Ishikawa (cell line): ENCODE data around the gene DYNC1H1.

Source experiments
- EP300 ChIP-seq: IDR thresholded peaks from 2 replicates; pipeline ENCODE4 v1.6.1; 2012; ENCODE audit warnings: borderline replicate concordance
- NFIC ChIP-seq: IDR thresholded peaks from 2 replicates; pipeline ENCODE4 v1.6.1; 2012
- RAD21 ChIP-seq: IDR thresholded peaks from 2 replicates; pipeline ENCODE4 v1.6.1; 2012; ENCODE audit warnings: low read depth
- TF ChIP-seq, protein P1 (sequence below): IDR thresholded peaks from 2 replicates; pipeline ENCODE4 v1.6.1; 2012; ENCODE audit warnings: low read depth, mild to moderate bottlenecking
- TF ChIP-seq, protein P2 (sequence below): IDR thresholded peaks from 2 replicates; pipeline ENCODE4 v1.6.1; 2012

GRCh38 chr14:102095871-102096568, 131.6 kb downstream of the DYNC1H1 start:
- TF ChIP-seq EP300 (no peak), RAD21 (no peak), NFIC (no peak)
- TF ChIP-seq, protein P1, sequence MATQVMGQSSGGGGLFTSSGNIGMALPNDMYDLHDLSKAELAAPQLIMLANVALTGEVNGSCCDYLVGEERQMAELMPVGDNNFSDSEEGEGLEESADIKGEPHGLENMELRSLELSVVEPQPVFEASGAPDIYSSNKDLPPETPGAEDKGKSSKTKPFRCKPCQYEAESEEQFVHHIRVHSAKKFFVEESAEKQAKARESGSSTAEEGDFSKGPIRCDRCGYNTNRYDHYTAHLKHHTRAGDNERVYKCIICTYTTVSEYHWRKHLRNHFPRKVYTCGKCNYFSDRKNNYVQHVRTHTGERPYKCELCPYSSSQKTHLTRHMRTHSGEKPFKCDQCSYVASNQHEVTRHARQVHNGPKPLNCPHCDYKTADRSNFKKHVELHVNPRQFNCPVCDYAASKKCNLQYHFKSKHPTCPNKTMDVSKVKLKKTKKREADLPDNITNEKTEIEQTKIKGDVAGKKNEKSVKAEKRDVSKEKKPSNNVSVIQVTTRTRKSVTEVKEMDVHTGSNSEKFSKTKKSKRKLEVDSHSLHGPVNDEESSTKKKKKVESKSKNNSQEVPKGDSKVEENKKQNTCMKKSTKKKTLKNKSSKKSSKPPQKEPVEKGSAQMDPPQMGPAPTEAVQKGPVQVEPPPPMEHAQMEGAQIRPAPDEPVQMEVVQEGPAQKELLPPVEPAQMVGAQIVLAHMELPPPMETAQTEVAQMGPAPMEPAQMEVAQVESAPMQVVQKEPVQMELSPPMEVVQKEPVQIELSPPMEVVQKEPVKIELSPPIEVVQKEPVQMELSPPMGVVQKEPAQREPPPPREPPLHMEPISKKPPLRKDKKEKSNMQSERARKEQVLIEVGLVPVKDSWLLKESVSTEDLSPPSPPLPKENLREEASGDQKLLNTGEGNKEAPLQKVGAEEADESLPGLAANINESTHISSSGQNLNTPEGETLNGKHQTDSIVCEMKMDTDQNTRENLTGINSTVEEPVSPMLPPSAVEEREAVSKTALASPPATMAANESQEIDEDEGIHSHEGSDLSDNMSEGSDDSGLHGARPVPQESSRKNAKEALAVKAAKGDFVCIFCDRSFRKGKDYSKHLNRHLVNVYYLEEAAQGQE, result no peak
- TF ChIP-seq, protein P2, sequence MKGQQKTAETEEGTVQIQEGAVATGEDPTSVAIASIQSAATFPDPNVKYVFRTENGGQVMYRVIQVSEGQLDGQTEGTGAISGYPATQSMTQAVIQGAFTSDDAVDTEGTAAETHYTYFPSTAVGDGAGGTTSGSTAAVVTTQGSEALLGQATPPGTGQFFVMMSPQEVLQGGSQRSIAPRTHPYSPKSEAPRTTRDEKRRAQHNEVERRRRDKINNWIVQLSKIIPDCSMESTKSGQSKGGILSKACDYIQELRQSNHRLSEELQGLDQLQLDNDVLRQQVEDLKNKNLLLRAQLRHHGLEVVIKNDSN, result no peak
